ENCODE data around the gene PANX1. TPM values are rescaled to one million over a fixed set of nuclear protein-coding genes. Genes with fewer than 3 reads are reported as not detected.

PANX1 gene
- total RNA-seq, 2 experiments from 2014 or later = 12.0 to 13.0 TPM

GRCh38 chr11:94183251-94183885, 54.7 kb downstream of the PANX1 start:
- Mint-ChIP-seq H3K4me1 (ENCODE audit: low read depth) (no peaks in the 10 kb centered on the region), H3K36me3 (ENCODE audit: low read depth) (peaks cover 18% of the 10 kb centered on the region), H3K4me3 (no peak overlapping the region), H3K9me3 (ENCODE audit: insufficient read depth) (no peaks in the 10 kb centered on the region), H3K27me3 (ENCODE audit: low read depth) (no peaks in the 10 kb centered on the region), H3K27ac (no peak overlapping the region)
- CTCF ChIA-PET = interaction anchor here (1.3 to 3.7 kb wide), 7 partner anchors 10 to 321 kb away, joined by 4 to 26 read pairs (median 6); partner anchors contain the start of gene PANX1
- POLR2A ChIA-PET = no interaction called here
- no peak for DNase-seq
- no peak for ATAC-seq

DNA sequence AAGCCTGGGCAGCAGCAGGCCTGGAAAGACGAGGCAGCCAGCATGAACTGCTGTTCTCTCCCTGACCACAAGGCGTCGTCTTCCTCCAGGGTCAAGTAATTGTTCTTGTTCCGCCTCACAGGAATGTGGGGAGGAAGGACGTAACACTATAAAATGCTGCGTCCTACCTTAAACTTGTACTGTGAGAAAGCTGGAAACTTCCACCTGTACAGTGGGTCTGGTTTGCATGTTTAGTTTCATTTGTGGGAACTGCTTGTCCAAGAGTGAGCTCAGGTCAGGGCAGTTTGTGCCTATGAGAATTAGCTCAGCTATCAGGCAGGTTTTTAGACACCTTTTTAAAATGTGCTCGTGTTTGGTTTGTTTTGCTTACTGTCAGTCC, 55.2 kb downstream of the PANX1 start:
- H3K4me3 Mint-ChIP-seq = no peak overlapping the region
- H3K36me3 Mint-ChIP-seq (ENCODE audit: low read depth) = peaks cover 14% of the 10 kb centered on the region
- peak; percentile 29 for DNase-seq
- ATAC-seq = no peak
- POLR2A ChIA-PET = no interaction called here
- CTCF ChIA-PET = interaction anchor here (0.8 to 3.7 kb wide), 8 partner anchors 10 to 321 kb away, joined by 3 to 26 read pairs (median 6); partner anchors contain the start of gene PANX1
- H3K27me3 Mint-ChIP-seq (ENCODE audit: low read depth) = no peaks in the 10 kb centered on the region
- no peaks in the 10 kb centered on the region for H3K9me3 Mint-ChIP-seq (ENCODE audit: insufficient read depth)
- no peaks in the 10 kb centered on the region for H3K4me1 Mint-ChIP-seq (ENCODE audit: low read depth)
- H3K27ac Mint-ChIP-seq = no peak overlapping the region

- H3K9me3 Mint-ChIP-seq (ENCODE audit: insufficient read depth) = no peaks in the 10 kb centered on the region
- DNase-seq (no peak), ATAC-seq (no peak)
- H3K27ac Mint-ChIP-seq = no peak overlapping the region
- peaks cover 13% of the 10 kb centered on the region for H3K36me3 Mint-ChIP-seq (ENCODE audit: low read depth)
- no peaks in the 10 kb centered on the region for H3K4me1 Mint-ChIP-seq (ENCODE audit: low read depth)
- H3K4me3 Mint-ChIP-seq = no peak overlapping the region
- H3K27me3 Mint-ChIP-seq (ENCODE audit: low read depth) = no peaks in the 10 kb centered on the region
- ChIA-PET POLR2A (no interaction called here), CTCF (interaction anchor here (0.8 to 3.7 kb wide), 8 partner anchors 10 to 320 kb away, joined by 3 to 26 read pairs (median 6); partner anchors contain the start of gene PANX1)
These were observed 55.7 kb downstream of the PANX1 start for GRCh38 chr11:94184362-94184761.

DNA sequence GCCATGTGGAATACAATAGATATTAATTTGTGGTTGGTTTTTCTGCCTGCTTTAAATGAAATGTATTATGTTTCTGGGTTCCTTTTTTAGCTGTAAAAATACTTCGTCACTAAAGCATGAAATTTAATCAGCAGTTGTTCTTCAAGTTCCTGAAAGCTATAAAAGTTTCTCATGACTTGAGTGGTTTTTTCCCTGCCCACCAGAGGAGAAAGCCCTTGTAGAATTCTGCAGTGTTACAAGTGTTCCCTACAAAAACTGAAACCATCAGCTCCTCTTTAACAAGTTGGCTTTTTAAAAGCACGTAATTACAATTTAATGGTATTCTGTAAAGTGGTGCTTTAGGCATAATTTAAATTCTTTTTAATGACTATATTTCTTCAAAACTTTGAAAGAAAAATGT, 56.2 kb downstream of the PANX1 start:
- H3K27me3 Mint-ChIP-seq (ENCODE audit: low read depth) = no peaks in the 10 kb centered on the region
- H3K4me1 Mint-ChIP-seq (ENCODE audit: low read depth) = no peaks in the 10 kb centered on the region
- POLR2A ChIA-PET = no interaction called here
- DNase-seq (no peak), ATAC-seq (no peak)
- H3K4me3 Mint-ChIP-seq = no peak overlapping the region
- H3K36me3 Mint-ChIP-seq (ENCODE audit: low read depth) = peaks cover 9% of the 10 kb centered on the region
- H3K9me3 Mint-ChIP-seq (ENCODE audit: insufficient read depth) = no peaks in the 10 kb centered on the region
- CTCF ChIA-PET = interaction anchor here (1.4 to 3.7 kb wide), 4 partner anchors 10 to 270 kb away, joined by 4 to 26 read pairs (median 8); partner anchors contain the start of gene PANX1
- no peak overlapping the region for H3K27ac Mint-ChIP-seq

DNA sequence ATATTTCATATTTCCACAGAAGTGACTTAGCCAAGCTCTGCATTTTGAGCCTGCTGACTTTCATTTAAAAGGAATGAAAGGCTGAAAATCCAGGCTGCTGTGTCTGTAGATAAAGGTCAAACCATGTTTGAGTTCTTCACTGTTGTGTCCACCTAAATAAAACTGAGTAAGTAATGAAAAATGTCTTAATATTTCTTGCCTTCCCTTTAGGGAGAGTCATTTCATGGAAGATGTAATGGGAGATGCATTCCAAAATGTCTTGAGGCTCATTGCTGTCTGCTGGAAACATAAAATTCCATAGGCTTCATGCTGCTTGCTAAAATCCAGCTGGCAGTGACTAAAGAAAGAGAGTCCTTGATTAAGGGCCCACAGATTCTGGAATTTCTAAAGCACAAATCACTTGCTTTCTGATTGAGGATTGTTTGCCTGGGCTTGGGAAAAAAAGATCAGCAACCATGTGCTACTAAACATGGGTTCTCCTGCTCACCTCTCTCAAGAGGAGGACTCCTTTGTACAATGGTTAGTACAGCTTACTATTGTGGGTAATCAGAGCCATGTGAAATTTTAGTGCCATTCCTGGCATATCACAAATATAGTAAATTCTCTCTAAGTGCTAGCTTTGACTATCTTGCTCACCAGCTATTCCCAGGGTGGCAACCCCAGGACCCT, 56.9 kb downstream of the PANX1 start:
- no peak for DNase-seq
- no peaks in the 10 kb centered on the region for H3K4me1 Mint-ChIP-seq (ENCODE audit: low read depth)
- no peaks in the 10 kb centered on the region for H3K9me3 Mint-ChIP-seq (ENCODE audit: insufficient read depth)
- H3K27me3 Mint-ChIP-seq (ENCODE audit: low read depth) = no peaks in the 10 kb centered on the region
- peaks cover 5% of the 10 kb centered on the region for H3K36me3 Mint-ChIP-seq (ENCODE audit: low read depth)
- no peak overlapping the region for H3K27ac Mint-ChIP-seq
- no peak overlapping the region for H3K4me3 Mint-ChIP-seq
- ChIA-PET CTCF (interaction anchor here (0.9 to 3.7 kb wide), 3 partner anchors 12 to 320 kb away, joined by 3 to 26 read pairs (median 4); no protein-coding TSS in a partner anchor), POLR2A (interaction anchor here (1.7 kb wide), 1 partner anchor 57 kb away, joined by 4 read pairs; the partner anchor contains the start of gene PANX1)
- ATAC-seq = no peak

DNA sequence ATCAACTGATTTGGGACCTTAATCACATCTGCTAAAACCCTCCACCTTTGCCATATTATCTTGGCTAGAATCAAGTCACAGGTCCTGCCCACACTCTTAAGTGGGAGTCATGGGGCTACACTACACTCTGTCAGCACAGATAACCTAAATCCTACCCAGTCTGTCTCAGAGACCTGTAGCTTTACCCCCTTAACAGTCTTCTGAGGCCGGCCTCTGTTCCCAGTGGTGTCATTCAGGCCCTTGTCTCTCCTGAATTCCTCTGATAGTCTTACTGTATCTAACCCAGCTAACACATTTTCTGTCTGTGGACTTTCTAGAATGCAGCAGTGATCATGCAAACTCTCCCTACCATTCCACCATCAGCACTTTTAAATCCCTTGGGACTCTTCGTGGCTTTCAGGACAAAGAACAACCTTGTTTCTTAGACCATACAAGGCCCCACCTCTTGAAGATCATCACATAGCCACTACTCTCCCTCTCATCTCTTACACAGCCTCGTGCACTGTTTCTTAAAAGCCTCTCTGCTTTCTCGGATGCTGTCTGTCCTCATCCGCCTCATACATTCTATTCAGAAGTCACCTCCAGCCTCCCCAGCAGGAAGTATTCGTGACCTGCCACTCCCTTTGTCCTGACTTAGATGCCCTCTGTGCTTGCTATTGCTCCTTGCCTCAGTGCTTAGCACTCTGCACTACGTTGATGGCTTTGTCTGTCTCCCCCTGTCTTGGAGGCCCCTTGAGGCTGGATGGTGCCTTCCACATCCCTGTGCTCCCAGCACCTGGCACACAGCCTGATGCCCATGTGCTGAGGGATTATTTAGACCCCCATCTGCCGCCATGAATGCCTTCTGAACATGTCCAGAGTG, 57.9 kb downstream of the PANX1 start:
- ATAC-seq (no peak), DNase-seq (no peak)
- peaks cover under 1% of the 10 kb centered on the region for H3K36me3 Mint-ChIP-seq (ENCODE audit: low read depth)
- ChIA-PET POLR2A (interaction anchor here (1.7 kb wide), 1 partner anchor 58 kb away, joined by 4 read pairs; the partner anchor contains the start of gene PANX1), CTCF (interaction anchor here (0.9 to 1.2 kb wide), 2 partner anchors 16 to 319 kb away, joined by 3 to 4 read pairs; no protein-coding TSS in a partner anchor)
- no peak overlapping the region for H3K4me3 Mint-ChIP-seq
- H3K27me3 Mint-ChIP-seq (ENCODE audit: low read depth) = no peaks in the 10 kb centered on the region
- no peak overlapping the region for H3K27ac Mint-ChIP-seq
- H3K4me1 Mint-ChIP-seq (ENCODE audit: low read depth) = no peaks in the 10 kb centered on the region
- no peaks in the 10 kb centered on the region for H3K9me3 Mint-ChIP-seq (ENCODE audit: insufficient read depth)

DNA sequence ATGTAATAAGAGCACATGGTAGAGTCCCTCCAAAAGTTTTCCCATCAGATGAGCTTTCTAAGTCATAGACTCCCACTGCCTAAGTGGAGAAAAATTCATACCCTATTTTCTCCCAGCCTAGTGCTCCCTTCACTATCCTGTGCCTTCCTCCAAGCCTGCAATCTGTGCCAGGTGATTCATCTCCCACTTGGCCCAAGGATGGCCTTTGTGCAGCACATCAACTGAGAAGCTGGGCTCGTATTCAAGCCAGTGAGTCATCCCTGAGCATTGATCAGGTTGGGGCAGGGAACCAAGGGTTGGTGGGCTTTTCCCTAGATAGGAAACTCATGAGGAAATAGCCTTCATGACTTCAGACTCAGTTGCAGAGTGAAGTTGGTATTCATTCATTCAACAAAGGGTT, 64.6 kb downstream of the PANX1 start:
- no peaks in the 10 kb centered on the region for H3K36me3 Mint-ChIP-seq (ENCODE audit: low read depth)
- CTCF ChIA-PET = no interaction called here
- H3K27me3 Mint-ChIP-seq (ENCODE audit: low read depth) = no peaks in the 10 kb centered on the region
- no peak for ATAC-seq
- H3K9me3 Mint-ChIP-seq (ENCODE audit: insufficient read depth) = no peaks in the 10 kb centered on the region
- H3K4me1 Mint-ChIP-seq (ENCODE audit: low read depth) = no peaks in the 10 kb centered on the region
- no peak for DNase-seq
- POLR2A ChIA-PET = no interaction called here
- no peak overlapping the region for H3K4me3 Mint-ChIP-seq
- H3K27ac Mint-ChIP-seq = no peak overlapping the region

DNA sequence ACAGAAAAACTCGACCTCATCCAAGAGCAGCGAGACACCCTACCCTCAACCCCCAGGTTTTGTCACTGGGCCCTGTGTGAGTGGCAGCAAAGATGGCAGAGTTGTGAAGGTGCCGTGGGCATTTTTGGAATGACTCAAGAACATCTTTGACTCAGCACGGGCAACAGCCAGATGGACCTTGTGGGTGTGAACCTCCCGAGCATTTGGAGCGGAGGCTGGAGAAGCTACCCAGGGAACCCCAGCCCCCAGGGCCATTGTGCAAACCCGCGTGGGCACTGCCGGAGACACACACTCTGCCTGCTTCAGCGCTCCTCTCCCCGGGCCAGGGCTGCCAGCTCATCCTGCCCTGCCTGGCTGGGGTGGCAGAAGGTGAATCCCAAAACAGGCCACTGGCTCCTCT, 66.1 kb downstream of the PANX1 start:
- DNase-seq (no peak), ATAC-seq (no peak)
- Mint-ChIP-seq H3K27ac (no peak overlapping the region), H3K4me1 (ENCODE audit: low read depth) (no peaks in the 10 kb centered on the region), H3K36me3 (ENCODE audit: low read depth) (no peaks in the 10 kb centered on the region), H3K9me3 (ENCODE audit: insufficient read depth) (no peaks in the 10 kb centered on the region), H3K4me3 (no peak overlapping the region), H3K27me3 (ENCODE audit: low read depth) (no peaks in the 10 kb centered on the region)
- CTCF ChIA-PET = interaction anchor here (1.6 kb wide), 1 partner anchor 11 kb away, joined by 5 read pairs; no protein-coding TSS in a partner anchor
- POLR2A ChIA-PET = no interaction called here

- CTCF ChIA-PET = no interaction called here
- ATAC-seq (no peak), DNase-seq (no peak)
- Mint-ChIP-seq H3K27ac (no peak overlapping the region), H3K36me3 (ENCODE audit: low read depth) (no peaks in the 10 kb centered on the region), H3K4me1 (ENCODE audit: low read depth) (no peaks in the 10 kb centered on the region), H3K27me3 (ENCODE audit: low read depth) (no peaks in the 10 kb centered on the region), H3K4me3 (no peak overlapping the region), H3K9me3 (ENCODE audit: insufficient read depth) (no peaks in the 10 kb centered on the region)
- POLR2A ChIA-PET = no interaction called here
These were observed 67.7 kb downstream of the PANX1 start for GRCh38 chr11:94196363-94196762.

- ATAC-seq = no peak
- no peak for DNase-seq
- H3K4me1 Mint-ChIP-seq (ENCODE audit: low read depth) = no peaks in the 10 kb centered on the region
- H3K27ac Mint-ChIP-seq = no peak overlapping the region
- POLR2A ChIA-PET = no interaction called here
- H3K4me3 Mint-ChIP-seq = no peak overlapping the region
- H3K9me3 Mint-ChIP-seq (ENCODE audit: insufficient read depth) = no peaks in the 10 kb centered on the region
- H3K36me3 Mint-ChIP-seq (ENCODE audit: low read depth) = no peaks in the 10 kb centered on the region
- H3K27me3 Mint-ChIP-seq (ENCODE audit: low read depth) = no peaks in the 10 kb centered on the region
- CTCF ChIA-PET = no interaction called here
These were observed 70.1 kb downstream of the PANX1 start for GRCh38 chr11:94198718-94199117.

- no peak for ATAC-seq
- CTCF ChIA-PET = interaction anchor here (2.1 kb wide), 1 partner anchor 16 kb away, joined by 6 read pairs; no protein-coding TSS in a partner anchor
- H3K27me3 Mint-ChIP-seq (ENCODE audit: low read depth) = no peaks in the 10 kb centered on the region
These were observed 70.8 kb downstream of the PANX1 start for GRCh38 chr11:94199136-94200130.

More at GRCh38 chr11:94199136-94200130, 70.8 kb downstream of the PANX1 start:
- no peak overlapping the region for H3K4me3 Mint-ChIP-seq
- H3K4me1 Mint-ChIP-seq (ENCODE audit: low read depth) = no peaks in the 10 kb centered on the region
- POLR2A ChIA-PET = no interaction called here
- H3K9me3 Mint-ChIP-seq (ENCODE audit: insufficient read depth) = no peaks in the 10 kb centered on the region
- DNase-seq = no peak
- H3K36me3 Mint-ChIP-seq (ENCODE audit: low read depth) = no peaks in the 10 kb centered on the region
- H3K27ac Mint-ChIP-seq = no peak overlapping the region
